A549 (cell line): ENCODE measurements around the gene ARHGEF10L. TPM values are rescaled to one million over a fixed set of nuclear protein-coding genes. Genes with fewer than 3 reads are reported as not detected.

ENCODE experiments used
- ATAC-seq, 2 experiments: fragments of 200-7000 bp in 1 of 2; fragments of >200 bp in 1 of 2; cut with Nextera tagmentation in 1 of 2; cut with Tn5 transposase in 1 of 2; 3 replicates each; pipeline versions ENCODE4 v1.8.0 to v1.9.1; 2018 to 2020; ENCODE audit warnings: mild to moderate bottlenecking in 1 of 2, moderate library complexity in 1 of 2
- CTCF ChIA-PET: fragments of 300-600 bp; sonication (Branson Sonifier 250); formaldehyde crosslinking; extraction: SDS; loops from one replicate; lab custom pipeline; 2021; ENCODE audit warnings: antibody characterized with exemption, inconsistent platforms; lab: Yijun Ruan, JAX
- POLR2A ChIA-PET: fragments of 350-600 bp; formaldehyde crosslinking; extraction: SDS; loops from one replicate; lab custom pipeline; 2021; ENCODE audit warnings: antibody characterized with exemption, inconsistent platforms; lab: Yijun Ruan, JAX
- DNase-seq, 2 experiments: peaks; one replicate each; pipeline versions ENCODE4 v3.0.0 to v3.0.0-alpha.2; 2011 to 2016; ENCODE audit warnings: low read depth in 1 of 2, low spot score in 1 of 2
- FAIRE-seq: peaks from 2 replicates; lab custom pipeline; 2011; peaks lifted over from hg19 to GRCh38; lab: Jason Lieb, UNC
- H3K27ac ChIP-seq, 2 experiments: fragments of >200 bp; sonication (Bioruptor Twin); formaldehyde crosslinking; 3 replicates each; pipeline ENCODE4 v1.5.1; 2016 to 2017
- H3K4me1 ChIP-seq: fragments of >200 bp; sonication (Bioruptor Twin); formaldehyde crosslinking; 3 replicates; pipeline ENCODE4 v1.6.1; 2016
- H3K4me2 ChIP-seq: fragments of >200 bp; sonication (Bioruptor Twin); formaldehyde crosslinking; 3 replicates; pipeline ENCODE4 v1.6.1; 2016
- H3K4me3 ChIP-seq: fragments of >200 bp; sonication (Bioruptor Twin); formaldehyde crosslinking; 3 replicates; pipeline ENCODE4 v1.5.1; 2016
- H3K9me3 ChIP-seq: fragments of >200 bp; sonication (Bioruptor Twin); formaldehyde crosslinking; 3 replicates; pipeline ENCODE4 v1.6.1; 2016
- ATOH8 ChIP-seq: fragments of 250-450 bp; sonication (Bioruptor Pico); IDR thresholded peaks from 2 replicates; pipeline ENCODE4 v1.5.0; 2020; ENCODE audit warnings: low read depth, mild to moderate bottlenecking, moderate library complexity
- BHLHE40 ChIP-seq: IDR thresholded peaks from 2 replicates; pipeline ENCODE4 v1.6.1; 2012; ENCODE audit warnings: low read depth, low read length, inconsistent platforms
- CBX8 ChIP-seq: fragments of 200-600 bp; sonication (generic); IDR thresholded peaks from 2 replicates; pipeline ENCODE4 v1.6.1; 2016
- CEBPB ChIP-seq, 2 experiments: fragments of >200 bp in 1 of 2; sonication (Bioruptor Twin) in 1 of 2; formaldehyde crosslinking in 1 of 2; IDR thresholded peaks; 2 replicates each; pipeline ENCODE4 v1.6.1; 2012 to 2016
- CHD2 ChIP-seq: fragments of 150-350 bp; IDR thresholded peaks from 2 replicates; pipeline ENCODE4 v1.6.1; 2014; ENCODE audit warnings: low read length; ENCODE audit not compliant: partially characterized antibody
- ESRRA ChIP-seq: fragments of 150-350 bp; IDR thresholded peaks from 2 replicates; pipeline ENCODE4 v1.6.1; 2014; ENCODE audit warnings: mild to moderate bottlenecking, low read length, borderline replicate concordance
- HDAC2 ChIP-seq: fragments of 200-600 bp; sonication (generic); IDR thresholded peaks from 2 replicates; pipeline ENCODE4 v1.6.1; 2016
- HES2 ChIP-seq: fragments of >200 bp; sonication (Bioruptor Twin); formaldehyde crosslinking; IDR thresholded peaks from 2 replicates; pipeline ENCODE4 v1.6.1; 2016
- HEYL ChIP-seq: fragments of 250-450 bp; sonication (Bioruptor Pico); IDR thresholded peaks from 2 replicates; pipeline ENCODE4 v1.8.0; 2021; ENCODE audit warnings: mild to moderate bottlenecking, moderate library complexity
- HOXA7 ChIP-seq: fragments of 250-450 bp; sonication (Bioruptor Pico); IDR thresholded peaks from 2 replicates; pipeline ENCODE4 v1.5.0; 2020; ENCODE audit warnings: mild to moderate bottlenecking, moderate library complexity
- HOXB5 ChIP-seq: fragments of 250-450 bp; sonication (Bioruptor Pico); IDR thresholded peaks from 2 replicates; pipeline ENCODE4 v1.5.0; 2020; ENCODE audit warnings: mild to moderate bottlenecking, moderate library complexity
- MAX ChIP-seq: IDR thresholded peaks from 2 replicates; pipeline ENCODE4 v1.6.1; 2012
- NR3C1 ChIP-seq: fragments of >200 bp; sonication (Bioruptor Twin); formaldehyde crosslinking; IDR thresholded peaks from 3 replicates; pipeline ENCODE4 v1.6.1; 2017
- PBX3 ChIP-seq: IDR thresholded peaks from 2 replicates; pipeline ENCODE4 v1.6.1; 2012
- POLR2A ChIP-seq: IDR thresholded peaks from 2 replicates; pipeline ENCODE4 v1.6.1; 2012; ENCODE audit warnings: mild to moderate bottlenecking, low read length
- RARB ChIP-seq: fragments of 250-450 bp; sonication (Bioruptor Pico); IDR thresholded peaks from 2 replicates; pipeline ENCODE4 v1.8.0; 2021; ENCODE audit warnings: mild to moderate bottlenecking, moderate library complexity
- RCOR1 ChIP-seq: fragments of 150-350 bp; IDR thresholded peaks from 2 replicates; pipeline ENCODE4 v1.6.1; 2014; ENCODE audit warnings: antibody characterized with exemption, low read length, low read depth
- RFX5 ChIP-seq: fragments of 450-650 bp; IDR thresholded peaks from 2 replicates; pipeline ENCODE4 v1.7.1; 2014; ENCODE audit warnings: antibody characterized with exemption, mild to moderate bottlenecking, moderate library complexity
- TFCP2L1 ChIP-seq: fragments of 250-450 bp; sonication (Bioruptor Pico); IDR thresholded peaks from 2 replicates; pipeline ENCODE4 v1.5.0; 2021; ENCODE audit warnings: mild to moderate bottlenecking
- TP53 ChIP-seq: fragments of 250-450 bp; sonication (Bioruptor Pico); IDR thresholded peaks from 2 replicates; pipeline ENCODE4 v1.5.0; 2021; ENCODE audit warnings: mild to moderate bottlenecking, moderate library complexity
- ZFP36 ChIP-seq: fragments of 450-650 bp; IDR thresholded peaks from 2 replicates; pipeline ENCODE4 v1.6.1; 2014; ENCODE audit warnings: borderline replicate concordance; ENCODE audit not compliant: partially characterized antibody
- ZNF302 ChIP-seq: fragments of 250-450 bp; sonication (Bioruptor Pico); IDR thresholded peaks from 2 replicates; pipeline ENCODE4 v1.9.0; 2021; ENCODE audit warnings: inconsistent platforms, mild to moderate bottlenecking, moderate library complexity
- WGBS: methylation state at CpG from one replicate; pipeline ENCODE4 v1.1.6; 2017; ENCODE audit errors: missing lambda C conversion rate; 5-methylcytosine and 5-hydroxymethylcytosine counted together
- polyA plus RNA-seq, 4 experiments: library from polyadenylated mRNA; depleted of rRNA in 3 of 4; stranded (reverse); fragments of >200 nt; fragmentation: RNase III in 1 of 4; extraction: RNeasy Plus Mini Kit Qiagen cat#74134 plus additional on column Dnase treatment in 1 of 4; gene quantifications; 2 replicates in 3 of 4; 3 replicates in 1 of 4; pipeline ENCODE4 v1.2.3, GENCODE V29; 2011 to 2017
- TF ChIP-seq, protein P1 (sequence below): fragments of 200-600 bp; sonication (generic); IDR thresholded peaks from 2 replicates; pipeline ENCODE4 v1.6.1; 2016; ENCODE audit warnings: antibody characterized with exemption, mild to moderate bottlenecking, moderate library complexity
- TF ChIP-seq, protein P2 (sequence below): fragments of >200 bp; sonication (Bioruptor Twin); formaldehyde crosslinking; IDR thresholded peaks from 3 replicates; pipeline ENCODE4 v1.5.1; 2016

The ARHGEF10L gene
- polyA plus RNA-seq, 2 of the 4 experiments (the other 2 are of a cell fraction), result 3.5 to 5.2 TPM

DNA sequence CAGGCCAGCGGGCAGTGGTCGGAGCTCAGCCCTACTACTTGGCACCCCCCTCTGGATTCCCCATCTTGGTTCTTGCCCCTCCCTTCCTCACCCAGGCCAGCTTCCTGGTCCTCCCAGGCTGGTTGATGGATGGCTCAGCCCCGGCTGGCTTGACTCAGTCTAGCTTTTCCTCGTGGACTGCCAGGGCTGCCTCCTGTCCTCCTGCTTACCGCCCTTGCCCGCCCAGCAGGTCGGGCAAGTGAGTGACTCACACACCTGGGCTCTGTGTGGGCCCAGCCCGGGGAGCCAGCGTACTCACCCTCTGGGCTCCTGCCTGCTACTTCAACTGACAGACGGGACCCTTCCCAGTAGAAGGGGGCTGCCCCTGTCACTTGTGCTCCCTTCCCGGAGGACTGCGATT lies 19.5 kb upstream of the ARHGEF10L start:
- no peak for ATAC-seq

DNA sequence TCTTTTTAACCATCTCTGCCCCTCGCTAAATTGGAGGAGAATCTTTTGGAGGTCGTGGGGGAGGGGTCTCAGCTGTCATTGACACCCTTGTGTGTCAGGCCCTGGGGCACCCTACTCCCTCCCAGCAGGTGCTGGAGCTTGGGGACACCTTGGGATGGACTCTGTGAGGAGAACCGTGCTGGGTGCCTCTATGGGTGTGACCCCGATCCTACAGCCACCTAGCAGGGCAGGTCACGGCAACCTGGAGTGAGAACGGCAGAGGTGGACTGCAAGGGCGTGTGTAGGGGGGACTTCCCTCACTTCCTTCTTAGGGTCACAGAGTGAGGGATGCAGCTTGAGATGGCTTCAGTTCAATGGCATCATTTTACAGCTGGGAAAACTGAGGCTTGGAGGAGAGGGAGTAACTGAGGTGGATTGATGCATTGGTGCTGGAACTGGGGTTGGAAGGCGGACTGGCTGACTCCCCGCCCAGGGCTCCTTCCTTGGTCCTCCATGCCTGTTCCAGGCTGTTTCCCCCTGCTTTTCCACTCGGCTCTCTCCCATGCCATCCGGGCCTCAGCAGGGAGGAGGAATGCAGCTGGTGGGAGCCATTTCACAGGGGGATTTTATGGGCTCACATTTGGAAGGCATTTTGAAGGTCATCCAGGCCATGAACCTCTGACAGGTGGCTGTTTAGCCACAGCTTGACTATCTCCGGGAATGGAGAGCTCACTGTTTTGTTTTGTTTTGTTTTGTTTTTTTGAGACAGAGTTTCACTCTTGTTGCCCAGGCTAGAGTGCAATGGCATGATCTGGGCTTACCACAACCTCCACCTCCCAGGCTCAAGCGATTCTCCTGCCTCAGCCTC lies 18.8 kb upstream of the ARHGEF10L start:
- DNase-seq (no peak), FAIRE-seq (no peak), ATAC-seq (no peak)
- peaks cover 13% of the 10 kb centered on the region; the same call in 2 of the 3 replicates for H3K4me1 ChIP-seq
- 79% methylated on average over 13 of the region's 13 CpGs for WGBS
- no peak overlapping the region for H3K4me2 ChIP-seq
- no peak overlapping the region for H3K27ac ChIP-seq
- TF ChIP-seq MAX, result no peak
- no peak for TF ChIP-seq PBX3
- POLR2A ChIA-PET, result no interaction called here
- CTCF ChIA-PET, result interaction anchor here (1.0 to 3.9 kb wide), 2 partner anchors 19 kb away, joined by 3 to 16 read pairs; partner anchors contain the start of gene ARHGEF10L
- no peak overlapping the region for H3K4me3 ChIP-seq
- H3K9me3 ChIP-seq, result no peaks in the 10 kb centered on the region

More for the DNA sequence above, 19.5 kb upstream of the ARHGEF10L start:
- H3K27ac ChIP-seq, result no peak overlapping the region
- no peak for TF ChIP-seq ATOH8 (CRISPR knock-in tag)
- TF ChIP-seq HDAC2, result no peak
- no peak for TF ChIP-seq TP53 (CRISPR knock-in tag)
- TF ChIP-seq HOXB5 (CRISPR knock-in tag), result no peak
- no peak for TF ChIP-seq RARB (CRISPR knock-in tag)
- TF ChIP-seq BHLHE40, result no peak
- no peak for TF ChIP-seq ESRRA
- TF ChIP-seq TFCP2L1, result no peak
- no peak for TF ChIP-seq HOXA7 (CRISPR knock-in tag)
- TF ChIP-seq ZNF302, result no peak
- no peak for TF ChIP-seq ZFP36
- TF ChIP-seq CEBPB (IDR thresholded peaks at IDR 0.05), result no peak
- POLR2A ChIA-PET, result no interaction called here
- peaks cover 13% of the 10 kb centered on the region; the same call in 2 of the 3 replicates for H3K4me1 ChIP-seq
- no peak for DNase-seq
- no peaks in the 10 kb centered on the region for H3K9me3 ChIP-seq
- 78% methylated on average over 6 of the region's 12 CpGs for WGBS
- FAIRE-seq, result no peak
- CTCF ChIA-PET, result interaction anchor here (0.9 to 3.9 kb wide), 2 partner anchors 9 to 19 kb away, joined by 3 to 16 read pairs; no protein-coding TSS in a partner anchor
- no peak overlapping the region for H3K4me3 ChIP-seq
- no peak overlapping the region for H3K4me2 ChIP-seq

- no peak overlapping the region for H3K4me3 ChIP-seq
- no peak for DNase-seq
- CTCF ChIA-PET, result interaction anchor here (1.0 to 3.9 kb wide), 3 partner anchors 21 to 84 kb away, joined by 3 to 16 read pairs (median 10); no protein-coding TSS in a partner anchor
- 92% methylated on average over 5 of the region's 19 CpGs for WGBS
- no peak; a peak in 1 of 6 replicates for ATAC-seq
- no peaks in the 10 kb centered on the region for H3K9me3 ChIP-seq
- POLR2A ChIA-PET, result interaction anchor here (0.6 to 0.7 kb wide), 2 partner anchors 10 to 29 kb away, joined by 4 to 6 read pairs; no protein-coding TSS in a partner anchor
- no peak overlapping the region for H3K27ac ChIP-seq
- H3K4me1 ChIP-seq, result peaks cover 3% of the 10 kb centered on the region; the same call in 1 of the 3 replicates
- H3K4me2 ChIP-seq, result no peak overlapping the region
- FAIRE-seq, result no peak
- TF ChIP-seq RFX5, result no peak
- TF ChIP-seq ESRRA, result no peak
- no peak for TF ChIP-seq HEYL (CRISPR knock-in tag)
- no peak for TF ChIP-seq RCOR1
- no peak for TF ChIP-seq CBX8
- TF ChIP-seq, protein P1, sequence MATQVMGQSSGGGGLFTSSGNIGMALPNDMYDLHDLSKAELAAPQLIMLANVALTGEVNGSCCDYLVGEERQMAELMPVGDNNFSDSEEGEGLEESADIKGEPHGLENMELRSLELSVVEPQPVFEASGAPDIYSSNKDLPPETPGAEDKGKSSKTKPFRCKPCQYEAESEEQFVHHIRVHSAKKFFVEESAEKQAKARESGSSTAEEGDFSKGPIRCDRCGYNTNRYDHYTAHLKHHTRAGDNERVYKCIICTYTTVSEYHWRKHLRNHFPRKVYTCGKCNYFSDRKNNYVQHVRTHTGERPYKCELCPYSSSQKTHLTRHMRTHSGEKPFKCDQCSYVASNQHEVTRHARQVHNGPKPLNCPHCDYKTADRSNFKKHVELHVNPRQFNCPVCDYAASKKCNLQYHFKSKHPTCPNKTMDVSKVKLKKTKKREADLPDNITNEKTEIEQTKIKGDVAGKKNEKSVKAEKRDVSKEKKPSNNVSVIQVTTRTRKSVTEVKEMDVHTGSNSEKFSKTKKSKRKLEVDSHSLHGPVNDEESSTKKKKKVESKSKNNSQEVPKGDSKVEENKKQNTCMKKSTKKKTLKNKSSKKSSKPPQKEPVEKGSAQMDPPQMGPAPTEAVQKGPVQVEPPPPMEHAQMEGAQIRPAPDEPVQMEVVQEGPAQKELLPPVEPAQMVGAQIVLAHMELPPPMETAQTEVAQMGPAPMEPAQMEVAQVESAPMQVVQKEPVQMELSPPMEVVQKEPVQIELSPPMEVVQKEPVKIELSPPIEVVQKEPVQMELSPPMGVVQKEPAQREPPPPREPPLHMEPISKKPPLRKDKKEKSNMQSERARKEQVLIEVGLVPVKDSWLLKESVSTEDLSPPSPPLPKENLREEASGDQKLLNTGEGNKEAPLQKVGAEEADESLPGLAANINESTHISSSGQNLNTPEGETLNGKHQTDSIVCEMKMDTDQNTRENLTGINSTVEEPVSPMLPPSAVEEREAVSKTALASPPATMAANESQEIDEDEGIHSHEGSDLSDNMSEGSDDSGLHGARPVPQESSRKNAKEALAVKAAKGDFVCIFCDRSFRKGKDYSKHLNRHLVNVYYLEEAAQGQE, result no peak
- no peak for TF ChIP-seq NR3C1
- TF ChIP-seq, protein P2, sequence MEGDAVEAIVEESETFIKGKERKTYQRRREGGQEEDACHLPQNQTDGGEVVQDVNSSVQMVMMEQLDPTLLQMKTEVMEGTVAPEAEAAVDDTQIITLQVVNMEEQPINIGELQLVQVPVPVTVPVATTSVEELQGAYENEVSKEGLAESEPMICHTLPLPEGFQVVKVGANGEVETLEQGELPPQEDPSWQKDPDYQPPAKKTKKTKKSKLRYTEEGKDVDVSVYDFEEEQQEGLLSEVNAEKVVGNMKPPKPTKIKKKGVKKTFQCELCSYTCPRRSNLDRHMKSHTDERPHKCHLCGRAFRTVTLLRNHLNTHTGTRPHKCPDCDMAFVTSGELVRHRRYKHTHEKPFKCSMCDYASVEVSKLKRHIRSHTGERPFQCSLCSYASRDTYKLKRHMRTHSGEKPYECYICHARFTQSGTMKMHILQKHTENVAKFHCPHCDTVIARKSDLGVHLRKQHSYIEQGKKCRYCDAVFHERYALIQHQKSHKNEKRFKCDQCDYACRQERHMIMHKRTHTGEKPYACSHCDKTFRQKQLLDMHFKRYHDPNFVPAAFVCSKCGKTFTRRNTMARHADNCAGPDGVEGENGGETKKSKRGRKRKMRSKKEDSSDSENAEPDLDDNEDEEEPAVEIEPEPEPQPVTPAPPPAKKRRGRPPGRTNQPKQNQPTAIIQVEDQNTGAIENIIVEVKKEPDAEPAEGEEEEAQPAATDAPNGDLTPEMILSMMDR, result no peak
- no peak for TF ChIP-seq POLR2A
- no peak for TF ChIP-seq CHD2
- no peak for TF ChIP-seq HES2
Measured at GRCh38 chr1:17521946-17522612, 17.4 kb upstream of the ARHGEF10L start.
